CD4-positive, alpha-beta T cell treated with Interleukin-1 beta for 1 hour (primary cell): Measurements from ENCODE around the gene PDE1C.

Experiments
- DNase-seq, 2 donors: peaks; one replicate each; pipeline ENCODE4 v3.0.0-alpha.2; 2020 to 2022

Gene PDE1C

DNA sequence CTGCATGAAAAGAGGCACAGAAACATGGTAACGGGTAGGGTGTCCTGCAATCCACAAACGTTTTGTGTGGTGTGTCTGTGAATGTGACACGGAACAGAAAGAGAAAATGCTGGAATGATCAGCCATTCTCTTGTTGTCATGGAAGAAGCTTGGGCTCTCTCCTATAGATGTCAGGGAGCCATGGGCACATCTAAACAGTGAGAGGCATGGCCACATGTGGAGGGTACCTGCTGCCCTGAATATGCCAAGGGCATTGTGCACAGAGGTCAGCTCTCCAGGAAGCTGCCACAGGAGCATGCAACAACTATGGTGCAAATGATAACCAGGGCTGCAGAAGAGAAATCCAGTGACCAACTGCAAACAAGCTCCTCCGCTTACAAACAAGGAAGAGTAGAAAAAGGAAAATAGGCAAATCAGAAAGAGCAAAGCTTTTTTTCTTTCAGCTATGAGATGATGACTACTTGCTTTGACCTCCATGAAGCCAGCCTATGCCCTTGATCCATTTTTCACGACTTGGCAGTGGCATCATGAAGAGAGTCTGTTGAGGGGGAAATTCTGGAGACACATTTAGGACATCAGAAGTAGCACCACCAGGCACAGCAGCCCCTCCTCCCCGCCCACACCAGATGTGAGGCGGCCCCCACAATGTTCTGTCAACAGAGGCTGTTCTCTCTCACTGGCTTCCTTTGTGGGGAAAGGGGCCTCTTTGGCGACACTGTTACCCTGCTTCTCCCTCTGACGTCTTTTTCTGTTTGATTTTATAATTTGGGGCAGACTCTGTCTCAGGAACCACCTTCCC, 4.8 kb upstream of the PDE1C start:
- no peak for DNase-seq

GRCh38 chr7:32073533-32073932, 3.3 kb upstream of the PDE1C start:
- DNase-seq: no peak

DNA sequence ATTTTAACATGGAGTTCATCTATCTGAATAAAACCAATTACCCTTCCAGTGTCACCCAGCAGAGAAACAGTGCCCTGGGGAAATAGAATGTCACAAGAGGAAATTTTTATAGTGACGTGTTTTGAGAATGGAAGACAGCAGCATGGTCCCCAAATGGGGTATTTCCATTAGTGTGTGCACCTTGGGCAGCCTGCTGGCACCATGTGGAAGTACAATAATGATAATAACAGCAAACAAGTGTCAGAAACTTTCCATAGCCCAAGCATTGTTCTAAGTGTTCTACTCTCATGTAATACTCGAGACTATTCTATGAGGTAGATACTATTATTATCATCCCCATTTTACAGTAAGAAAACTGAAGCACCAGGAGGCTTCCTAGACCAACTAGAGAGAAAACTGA, 2.2 kb upstream of the PDE1C start:
- DNase-seq: no peak

GRCh38 chr7:32071466-32072091, 1.4 kb upstream of the PDE1C start:
- DNase-seq: no peak

GRCh38 chr7:32070051-32070405, 179 bp downstream of the PDE1C start:
- DNase-seq: no peak

GRCh38 chr7:32069116-32069650, 1.0 kb downstream of the PDE1C start:
- no peak for DNase-seq

DNA sequence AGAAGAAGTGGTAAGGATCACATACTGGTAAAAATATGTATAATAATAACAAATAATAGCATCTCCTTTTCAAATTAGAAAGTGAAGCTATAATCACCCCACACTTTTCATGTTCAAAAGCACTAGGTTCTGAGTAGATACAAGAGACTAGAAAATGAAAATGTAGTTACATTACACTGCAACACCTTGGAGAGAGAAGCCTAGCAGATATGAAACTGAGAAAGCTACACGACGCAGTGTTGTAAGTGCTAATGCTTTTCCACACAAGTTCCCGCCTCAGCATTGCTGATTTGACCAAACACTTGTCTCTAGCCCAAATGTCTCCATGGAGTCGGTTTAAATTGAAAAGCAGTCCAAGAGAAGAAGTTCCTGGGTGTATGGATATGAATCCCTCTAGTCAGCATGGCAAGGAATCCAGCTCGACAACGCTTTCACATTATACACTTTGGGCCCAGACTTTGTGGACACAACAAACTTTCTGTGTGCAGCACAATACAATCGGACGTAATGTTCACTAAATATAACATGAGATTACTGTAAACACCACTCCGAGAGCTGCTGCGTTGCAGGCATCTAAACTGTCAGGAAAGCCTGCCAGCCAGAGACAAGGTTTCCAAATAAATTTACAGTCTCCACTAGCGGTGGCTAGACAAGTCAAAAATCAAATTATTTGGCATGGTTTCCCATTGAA, 1.7 kb downstream of the PDE1C start:
- DNase-seq: no peak

GRCh38 chr7:32066441-32066840, 3.8 kb downstream of the PDE1C start:
- DNase-seq: no peak

- DNase-seq: no peak
These were observed 6.6 kb downstream of the PDE1C start for GRCh38 chr7:32063614-32064013.

DNA sequence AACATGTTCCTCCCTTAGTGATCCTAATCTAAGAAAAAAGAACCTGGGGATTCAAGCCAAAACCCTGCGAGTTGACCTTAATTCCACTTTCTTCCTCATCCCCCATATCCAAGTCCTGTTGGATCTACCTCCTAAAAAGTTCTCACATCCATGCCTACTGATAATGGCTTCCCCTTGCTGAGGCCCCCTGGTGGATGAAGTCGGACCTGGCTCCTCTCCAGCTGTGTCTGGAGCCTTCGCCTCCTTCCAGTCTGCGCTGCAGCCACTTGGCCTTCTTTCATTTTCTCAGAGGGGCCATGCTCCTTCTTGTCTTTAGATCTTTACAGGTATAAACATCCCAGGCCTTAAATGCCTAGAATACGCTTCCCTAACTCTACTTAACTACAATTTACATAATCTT, 8.1 kb downstream of the PDE1C start:
- no peak for DNase-seq

- DNase-seq: no peak
These were observed 8.9 kb downstream of the PDE1C start for GRCh38 chr7:32061346-32061745.

DNA sequence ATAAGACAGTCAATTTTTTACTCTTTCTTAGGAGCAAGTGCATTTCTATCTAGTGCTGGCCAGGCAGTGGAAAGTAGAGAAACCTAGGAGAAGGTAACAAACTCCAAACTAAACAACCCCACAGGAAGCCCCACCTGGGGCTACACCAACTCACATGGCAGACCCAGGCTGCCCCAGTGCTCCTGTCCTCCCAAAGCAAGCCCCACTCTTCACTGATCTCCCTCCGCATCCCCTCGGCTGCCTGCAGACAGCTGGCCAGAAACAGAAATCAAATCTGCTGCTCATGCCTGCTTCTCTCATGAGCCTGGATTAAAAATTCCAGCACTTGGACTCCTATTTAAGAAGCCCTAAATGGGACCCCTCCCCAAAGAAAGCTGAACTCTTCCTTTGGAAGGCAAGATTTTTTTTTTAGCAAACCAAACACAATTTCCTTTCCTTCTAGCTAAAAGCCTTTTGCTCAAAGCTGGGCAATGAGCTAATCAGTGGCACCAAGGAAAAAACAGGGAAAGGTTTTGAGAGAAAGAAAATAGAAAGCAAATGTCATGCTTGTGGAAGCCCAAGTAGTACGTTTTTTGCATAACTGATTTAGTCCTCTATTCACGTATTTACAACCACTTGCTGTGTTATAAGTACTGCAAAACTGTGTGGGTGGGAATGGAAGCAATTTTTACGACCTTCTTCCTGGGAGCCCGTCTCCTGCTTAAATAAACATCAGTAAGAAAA, 10.8 kb downstream of the PDE1C start:
- DNase-seq: no peak

DNA sequence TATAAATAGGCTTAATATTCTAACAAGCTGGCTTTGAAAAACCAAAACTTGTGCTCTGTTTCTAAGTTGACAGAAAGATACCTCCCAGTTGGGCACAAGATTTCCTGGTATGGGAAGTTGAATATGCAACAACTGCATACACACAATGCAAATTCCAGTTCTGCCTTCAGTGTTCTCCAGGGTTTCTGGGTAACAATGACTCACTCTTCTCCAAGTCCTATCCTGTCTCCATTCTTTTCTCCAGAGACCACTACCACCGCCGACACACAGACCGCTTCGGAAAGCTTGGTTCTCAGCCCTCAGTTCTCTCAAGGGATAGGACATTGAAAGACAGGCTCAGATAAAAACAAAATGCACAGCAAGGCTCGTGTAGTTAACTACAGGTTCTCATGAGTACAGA, 12.2 kb downstream of the PDE1C start:
- no peak for DNase-seq

DNA sequence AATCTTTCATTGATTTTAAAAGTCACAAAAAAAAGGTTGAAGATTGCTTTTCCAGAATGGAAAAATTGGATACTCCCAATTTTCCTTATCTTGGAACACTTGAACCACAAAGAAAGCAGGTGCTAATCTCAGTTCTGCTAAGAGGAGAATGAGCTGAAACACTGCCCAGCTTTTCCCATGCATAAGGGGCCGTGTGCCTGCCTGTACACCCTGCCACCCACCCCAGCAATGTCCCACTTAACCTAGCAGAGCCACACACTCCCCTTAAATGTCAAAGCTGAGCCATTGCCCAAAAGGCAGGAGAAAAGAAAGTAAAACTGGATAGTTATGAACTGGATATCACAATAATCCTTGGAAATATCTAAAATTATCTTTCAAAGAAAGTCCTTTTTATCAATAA, 13.4 kb downstream of the PDE1C start:
- no peak for DNase-seq

DNA sequence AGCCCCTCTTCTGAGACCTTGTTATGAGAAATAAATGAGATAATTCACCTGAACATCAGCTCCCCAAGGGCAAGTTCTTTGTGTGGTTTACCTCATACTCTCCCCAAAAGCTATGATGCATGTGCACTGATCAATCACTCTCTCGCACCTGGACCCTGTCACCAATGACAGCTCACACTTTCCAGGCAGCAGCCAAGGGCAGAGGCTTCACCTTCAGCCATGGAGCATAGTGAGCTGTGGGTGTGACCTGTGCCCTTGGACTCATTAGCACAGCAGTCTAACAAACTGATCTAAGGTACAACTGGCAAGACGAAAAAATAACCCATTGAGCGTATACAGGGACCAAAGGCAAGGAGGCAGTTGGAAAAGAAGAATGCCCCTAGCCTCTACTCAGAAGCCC, 17.0 kb downstream of the PDE1C start:
- no peak for DNase-seq

DNA sequence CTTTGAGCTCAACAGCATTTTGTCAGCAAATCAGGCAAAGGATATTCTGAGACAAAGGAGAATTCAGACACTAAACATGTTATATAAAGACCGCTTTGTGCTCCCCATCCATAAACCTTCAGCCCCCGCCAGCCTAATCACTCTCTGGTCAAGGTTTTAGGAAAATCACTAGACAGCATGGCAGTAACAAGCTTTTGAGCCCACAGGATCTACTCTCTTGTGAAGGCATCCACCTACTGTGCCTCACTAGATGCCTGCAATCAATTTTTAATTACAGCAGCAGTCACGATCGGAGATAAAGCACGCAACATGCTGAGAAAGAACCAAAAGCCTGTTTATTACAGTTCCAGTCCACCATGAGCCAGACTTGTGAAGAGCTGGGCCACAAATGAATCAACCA, 19.1 kb downstream of the PDE1C start:
- no peak for DNase-seq

GRCh38 chr7:32049599-32049998, 20.6 kb downstream of the PDE1C start:
- DNase-seq: no peak

- no peak for DNase-seq
These were observed 21.2 kb downstream of the PDE1C start for GRCh38 chr7:32048970-32049491.

DNA sequence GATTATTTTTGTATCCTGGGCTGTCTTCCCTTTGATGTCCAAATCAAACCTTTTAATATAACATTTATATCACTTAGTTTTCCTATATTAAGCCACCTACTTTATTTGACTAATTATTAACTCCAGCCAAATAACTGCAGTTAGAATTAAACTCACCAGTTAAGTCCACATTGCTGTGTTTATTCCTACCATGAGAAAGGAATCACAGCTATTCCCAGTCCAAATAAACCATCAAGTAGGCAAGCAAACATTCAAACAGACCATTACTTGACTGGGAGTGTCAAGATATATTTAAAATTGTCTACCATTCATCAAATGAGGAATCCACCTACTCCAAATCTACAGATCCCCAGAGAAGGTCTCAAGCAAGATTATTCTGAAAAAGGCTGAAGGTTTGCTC, 22.4 kb downstream of the PDE1C start:
- no peak for DNase-seq

DNA sequence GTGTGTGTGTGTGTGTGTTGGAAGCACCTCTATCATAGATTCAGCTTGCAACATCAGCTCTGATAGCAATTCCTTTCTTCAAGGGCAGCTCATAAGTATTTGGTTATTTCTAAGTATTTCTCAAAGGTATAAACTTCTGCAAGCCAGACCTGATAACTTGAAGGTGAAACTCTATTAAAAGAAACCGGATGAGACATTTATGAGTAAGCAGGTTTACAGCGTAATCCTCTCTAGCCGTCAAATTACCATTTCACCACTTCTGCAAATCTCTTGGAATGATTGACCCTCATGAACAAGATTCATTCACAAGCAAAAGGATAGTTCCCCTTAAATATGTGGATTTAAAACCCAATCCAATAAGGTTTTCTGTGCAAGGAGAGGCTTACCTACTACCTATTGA, 23.1 kb downstream of the PDE1C start:
- DNase-seq: no peak

GRCh38 chr7:32045228-32045627, 25.0 kb downstream of the PDE1C start:
- no peak for DNase-seq

DNA sequence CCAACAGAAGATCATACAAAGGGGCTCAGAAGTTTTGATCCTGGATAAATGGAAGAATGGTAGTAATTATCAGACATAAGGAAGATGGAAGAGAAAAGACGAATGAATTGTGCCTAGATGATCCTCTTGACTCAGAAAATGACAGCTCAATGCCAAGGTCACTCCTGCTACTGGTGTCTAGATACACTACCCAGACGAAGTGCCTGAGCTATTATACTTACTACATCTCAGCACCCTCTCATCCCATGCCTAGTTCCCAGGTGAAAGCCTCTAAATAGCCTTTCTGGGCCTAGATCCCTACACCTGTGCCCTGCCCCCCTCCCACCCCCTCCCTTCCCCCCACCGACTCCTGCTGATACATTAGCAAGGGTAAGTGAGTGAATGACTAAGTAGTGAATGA, 25.5 kb downstream of the PDE1C start:
- no peak for DNase-seq

GRCh38 chr7:32043688-32044087, 26.5 kb downstream of the PDE1C start:
- no peak for DNase-seq
